CD4-positive, alpha-beta memory T cell (primary cell): ENCODE results near the gene MCTP2. TPM values are rescaled to one million over a fixed set of nuclear protein-coding genes. Genes with fewer than 3 reads are reported as not detected.
A peak's percentile ranks its signal among the peaks of the same experiment; 100 is the strongest.

ENCODE experiments used
- CTCF ChIA-PET: fragments of 350-600 bp; sonication (Branson Sonifier 250); formaldehyde crosslinking; loops from one replicate; lab custom pipeline; 2021; ENCODE audit warnings: inconsistent platforms; ENCODE audit not compliant: partially characterized antibody; lab: Charles Lee
- POLR2A ChIA-PET: fragments of 350-600 bp; sonication (Branson Sonifier 250); formaldehyde crosslinking; loops from one replicate; lab custom pipeline; 2021; ENCODE audit not compliant: partially characterized antibody; lab: Charles Lee
- DNase-seq, 5 donors: peaks; one replicate each; pipeline versions ENCODE4 v3.0.0 to v3.0.0-alpha.2; 2020 to 2022; ENCODE audit warnings: mixed read lengths in 1 of 5
- H3K27ac ChIP-seq: one replicate; pipeline ENCODE4 v1.7.0; 2013; ENCODE audit warnings: low read depth, low read length
- H3K27me3 ChIP-seq: 2 replicates; pipeline ENCODE4 v1.7.0; 2013; ENCODE audit warnings: mild to moderate bottlenecking, low read length, moderate library complexity; ENCODE audit not compliant: insufficient read depth
- H3K36me3 ChIP-seq: 2 replicates; pipeline ENCODE4 v1.7.0; 2013; ENCODE audit warnings: mild to moderate bottlenecking, low read length, moderate library complexity; ENCODE audit not compliant: insufficient read depth
- H3K4me1 ChIP-seq: 2 replicates; pipeline ENCODE4 v1.7.0; 2013; ENCODE audit warnings: mild to moderate bottlenecking, low read length, moderate library complexity; ENCODE audit not compliant: insufficient read depth
- H3K4me3 ChIP-seq, 2 donors: one replicate each; pipeline ENCODE4 v1.7.0; 2013; ENCODE audit warnings: low read length in 2 of 2, mild to moderate bottlenecking in 1 of 2
- H3K9me3 ChIP-seq, 2 donors: one replicate each; pipeline ENCODE4 v1.7.0; 2013; ENCODE audit warnings: low read length in 2 of 2, control low read depth in 1 of 2; ENCODE audit not compliant: control insufficient read depth in 1 of 2
- H3K27ac Mint-ChIP-seq, 7 donors: one replicate each; pipeline ENCODE4 v1.8.0; 2020 to 2021; ENCODE audit warnings: mixed read lengths in 7 of 7, mild to moderate bottlenecking in 6 of 7, inconsistent platforms in 3 of 7, moderate library complexity in 3 of 7
- H3K27me3 Mint-ChIP-seq, 2 donors: one replicate each; pipeline ENCODE4 v1.8.0; 2020 to 2021; ENCODE audit warnings: mixed read lengths in 2 of 2
- H3K36me3 Mint-ChIP-seq, 2 donors: one replicate each; pipeline ENCODE4 v1.8.0; 2020 to 2021; ENCODE audit warnings: mixed read lengths in 2 of 2, inconsistent platforms in 1 of 2, mild to moderate bottlenecking in 1 of 2
- H3K4me1 Mint-ChIP-seq, 4 donors: one replicate each; pipeline ENCODE4 v1.8.0; 2020 to 2021; ENCODE audit warnings: mixed read lengths in 4 of 4, mild to moderate bottlenecking in 1 of 4
- H3K4me3 Mint-ChIP-seq, 8 donors: one replicate each; pipeline ENCODE4 v1.8.0; 2020 to 2021; ENCODE audit warnings: mixed read lengths in 8 of 8, mild to moderate bottlenecking in 7 of 8, moderate library complexity in 6 of 8, inconsistent platforms in 3 of 8
- H3K9me3 Mint-ChIP-seq, 8 donors: one replicate each; pipeline ENCODE4 v1.8.0; 2020 to 2021; ENCODE audit warnings: mixed read lengths in 8 of 8, mild to moderate bottlenecking in 5 of 8, inconsistent platforms in 3 of 8, moderate library complexity in 1 of 8
- intact Hi-C: fragments of 100-400 bp; cut with micrococcal nuclease; formaldehyde crosslinking; loops from one replicate; pipeline ENCODE4 v1.15.1; 2023
- polyA plus RNA-seq, 2 donors: library from polyadenylated mRNA; unstranded; fragments of 300-500 nt; fragmentation: Illumina TruSeq; gene quantifications; one replicate each; pipeline ENCODE4 v1.2.3, GENCODE V29; 2021
- total RNA-seq, 2 experiments: library from RNA; stranded (reverse); gene quantifications; one replicate each; pipeline ENCODE4 v1.2.3, GENCODE V29; 2021

The MCTP2 gene
- total and polyA plus RNA-seq, 4 experiments from 2014 or later = 2.0 to 19.6 (median 11.8) TPM

DNA sequence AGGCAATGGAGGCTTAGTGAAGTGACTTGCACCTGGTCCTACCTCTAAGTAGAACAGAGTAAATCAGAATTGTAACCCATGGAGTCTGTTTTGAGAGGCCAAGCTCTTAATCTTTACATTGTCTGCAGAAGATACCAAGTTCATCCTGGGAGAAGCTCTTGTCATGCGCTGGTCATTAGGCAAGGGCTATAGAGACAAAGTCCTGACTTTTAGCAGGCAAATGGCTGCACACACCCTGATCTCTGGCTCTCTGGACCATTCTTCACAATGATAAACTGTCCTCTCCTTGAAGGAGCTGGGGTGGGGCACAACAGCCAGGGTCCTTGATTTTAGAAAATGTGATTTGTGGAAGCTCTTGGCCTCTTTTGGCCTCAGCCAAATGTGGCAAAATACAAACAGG, 65.4 kb downstream of the MCTP2 start:
- intact Hi-C loops = no loop called here
- no peaks in the 10 kb centered on the region for H3K9me3 ChIP-seq
- Mint-ChIP-seq H3K27ac (peak overlapping the region in 1 of 7 donors; percentile 23), H3K4me3 (peak overlapping the region in 1 of 8 donors; percentile 27), H3K9me3 (no peaks in the 10 kb centered on the region), H3K27me3 (no peaks in the 10 kb centered on the region), H3K36me3 (peaks cover 7 to 15% of the 10 kb centered on the region in 2 donors), H3K4me1 (peaks cover 15 to 39% (median 26%) of the 10 kb centered on the region in 4 donors)
- no peaks in the 10 kb centered on the region for H3K36me3 ChIP-seq
- no peaks in the 10 kb centered on the region for H3K4me1 ChIP-seq
- POLR2A ChIA-PET = no interaction called here
- H3K27me3 ChIP-seq = no peaks in the 10 kb centered on the region
- no peak overlapping the region for H3K4me3 ChIP-seq
- CTCF ChIA-PET = no interaction called here
- no peak for DNase-seq
- H3K27ac ChIP-seq = no peak overlapping the region

- no peak for DNase-seq
- Histone ChIP-seq H3K36me3 (no peaks in the 10 kb centered on the region), H3K27me3 (no peaks in the 10 kb centered on the region), H3K9me3 (no peaks in the 10 kb centered on the region), H3K27ac (no peak overlapping the region), H3K4me1 (no peaks in the 10 kb centered on the region), H3K4me3 (no peak overlapping the region)
- POLR2A ChIA-PET = no interaction called here
- Mint-ChIP-seq H3K36me3 (peaks cover 15 to 23% of the 10 kb centered on the region in 2 donors), H3K4me3 (peak overlapping the region in 1 of 8 donors; percentile 2), H3K27me3 (no peaks in the 10 kb centered on the region), H3K4me1 (peaks cover 15 to 35% (median 25%) of the 10 kb centered on the region in 4 donors), H3K27ac (peak overlapping the region in 3 of 7 donors; percentile 10 to 71 (median 19)), H3K9me3 (peaks cover 0 to 4% (median 0%) of the 10 kb centered on the region in 8 donors)
- CTCF ChIA-PET = no interaction called here
- intact Hi-C loops = no loop called here
Measured at GRCh38 chr15:94297558-94297957, 66.2 kb downstream of the MCTP2 start.

GRCh38 chr15:94298364-94298763, 67.0 kb downstream of the MCTP2 start:
- CTCF ChIA-PET = no interaction called here
- H3K4me1 Mint-ChIP-seq = peaks cover 15 to 32% (median 25%) of the 10 kb centered on the region in 4 donors
- intact Hi-C loops = no loop called here
- H3K27ac ChIP-seq = no peak overlapping the region
- POLR2A ChIA-PET = no interaction called here
- no peaks in the 10 kb centered on the region for H3K27me3 Mint-ChIP-seq
- H3K36me3 ChIP-seq = no peaks in the 10 kb centered on the region
- H3K27me3 ChIP-seq = no peaks in the 10 kb centered on the region
- no peak overlapping the region for H3K4me3 Mint-ChIP-seq
- no peaks in the 10 kb centered on the region for H3K9me3 ChIP-seq
- peaks cover 0 to 4% (median 0%) of the 10 kb centered on the region in 8 donors for H3K9me3 Mint-ChIP-seq
- no peak overlapping the region for H3K27ac Mint-ChIP-seq
- no peak for DNase-seq
- H3K36me3 Mint-ChIP-seq = peaks cover 21 to 29% of the 10 kb centered on the region in 2 donors
- H3K4me3 ChIP-seq = no peak overlapping the region
- H3K4me1 ChIP-seq = no peaks in the 10 kb centered on the region

- Histone ChIP-seq H3K27ac (no peak overlapping the region), H3K36me3 (no peaks in the 10 kb centered on the region), H3K4me1 (peaks cover 6% of the 10 kb centered on the region), H3K9me3 (no peaks in the 10 kb centered on the region), H3K27me3 (no peaks in the 10 kb centered on the region), H3K4me3 (no peak overlapping the region)
- POLR2A ChIA-PET = no interaction called here
- Mint-ChIP-seq H3K27ac (no peak overlapping the region), H3K36me3 (peaks cover 35 to 48% of the 10 kb centered on the region in 2 donors), H3K4me1 (peaks cover 21 to 38% (median 29%) of the 10 kb centered on the region in 4 donors), H3K27me3 (no peaks in the 10 kb centered on the region), H3K9me3 (peaks cover 0 to 4% (median 0%) of the 10 kb centered on the region in 8 donors), H3K4me3 (no peak overlapping the region)
- DNase-seq = no peak
- intact Hi-C loops = no loop called here
- CTCF ChIA-PET = interaction anchor here (2.0 kb wide), 1 partner anchor 24 kb away, joined by 4 read pairs; no protein-coding TSS in a partner anchor
Measured at GRCh38 chr15:94300612-94301011, 69.3 kb downstream of the MCTP2 start.

- intact Hi-C loops = no loop called here
- peak overlapping the region in 3 of 7 donors; percentile 43 to 53 (median 48) for H3K27ac Mint-ChIP-seq
- peak overlapping the region in 2 of 8 donors; percentile 35 to 36 for H3K4me3 Mint-ChIP-seq
- peaks cover 41 to 52% of the 10 kb centered on the region in 2 donors for H3K36me3 Mint-ChIP-seq
- Histone ChIP-seq H3K4me1 (peaks cover 7% of the 10 kb centered on the region), H3K4me3 (no peak overlapping the region), H3K9me3 (no peaks in the 10 kb centered on the region), H3K36me3 (no peaks in the 10 kb centered on the region), H3K27me3 (no peaks in the 10 kb centered on the region), H3K27ac (no peak overlapping the region)
- POLR2A ChIA-PET = interaction anchor here (1.3 kb wide), 1 partner anchor 74 kb away, joined by 4 read pairs; the partner anchor contains the start of gene MCTP2
- CTCF ChIA-PET = interaction anchor here (1.0 to 1.9 kb wide), 2 partner anchors 18 to 140 kb away, joined by 5 to 8 read pairs; no protein-coding TSS in a partner anchor
- no peaks in the 10 kb centered on the region for H3K27me3 Mint-ChIP-seq
- peaks cover 18 to 35% (median 25%) of the 10 kb centered on the region in 4 donors for H3K4me1 Mint-ChIP-seq
- DNase-seq = peak in 1 of 5 donors; percentile 4
- peaks cover 0 to 4% (median 0%) of the 10 kb centered on the region in 8 donors for H3K9me3 Mint-ChIP-seq
Measured at GRCh38 chr15:94305133-94305532, 73.8 kb downstream of the MCTP2 start.

DNA sequence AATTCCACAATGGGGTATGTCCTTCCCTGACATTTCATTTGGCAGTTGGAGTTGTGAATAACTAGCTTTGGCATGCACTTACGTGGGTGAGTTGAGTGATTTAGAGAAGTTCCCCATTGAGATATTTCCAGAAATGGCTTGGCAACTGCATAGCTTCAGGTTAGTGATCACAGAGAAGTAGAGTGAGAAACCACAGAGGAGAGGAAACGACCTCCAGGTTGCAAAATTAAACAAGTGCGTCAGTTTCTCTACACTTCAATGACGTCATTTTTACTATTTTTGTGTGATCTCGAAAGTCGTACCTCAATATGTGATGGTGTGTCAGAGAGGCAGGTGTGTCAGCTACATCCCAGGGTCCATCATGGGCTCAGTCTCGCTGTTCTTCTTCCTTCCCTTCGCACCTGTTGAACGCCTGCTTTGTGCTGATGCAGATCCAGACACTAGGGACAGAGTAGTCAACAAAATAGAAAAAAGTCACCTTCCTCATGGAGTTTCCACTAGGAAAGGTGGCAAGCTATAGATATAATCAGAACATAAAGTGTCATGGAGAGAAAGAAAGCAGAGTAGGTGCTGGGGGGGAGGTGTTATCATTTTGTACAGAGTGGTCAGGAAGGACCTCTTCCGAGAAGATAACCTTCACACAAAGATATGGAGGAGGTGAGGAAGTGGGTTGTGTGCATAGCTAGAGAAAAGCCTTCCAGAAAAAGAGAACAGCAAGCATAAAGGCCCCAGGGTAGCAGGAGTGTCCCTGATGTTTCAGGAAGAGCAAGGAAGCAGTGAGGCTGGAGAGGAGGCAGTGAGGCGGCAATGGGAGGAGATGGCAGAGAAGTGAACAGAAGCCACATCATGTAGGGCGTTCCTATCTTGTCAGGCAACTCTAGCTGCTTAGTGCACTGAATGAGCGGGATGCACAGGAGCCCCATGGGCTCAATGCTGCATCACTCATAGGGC, 75.6 kb downstream of the MCTP2 start:
- no peaks in the 10 kb centered on the region for H3K27me3 Mint-ChIP-seq
- no peaks in the 10 kb centered on the region for H3K36me3 ChIP-seq
- peaks cover 18 to 35% (median 25%) of the 10 kb centered on the region in 4 donors for H3K4me1 Mint-ChIP-seq
- DNase-seq = peak in 3 of 5 donors; percentile 11 to 28 (median 15)
- intact Hi-C loops = no loop called here
- H3K4me3 Mint-ChIP-seq = peak overlapping the region in 1 of 8 donors; percentile 35
- H3K9me3 Mint-ChIP-seq = peaks cover 0 to 3% (median 0%) of the 10 kb centered on the region in 8 donors
- H3K27ac ChIP-seq = no peak overlapping the region
- ChIA-PET CTCF (interaction anchor here (0.6 to 1.9 kb wide), 4 partner anchors 13 to 1220 kb away, joined by 3 to 8 read pairs (median 4); no protein-coding TSS in a partner anchor), POLR2A (interaction anchor here (0.7 to 1.2 kb wide), 2 partner anchors 19 to 77 kb away, joined by 3 to 4 read pairs; no protein-coding TSS in a partner anchor)
- peaks cover 32 to 41% of the 10 kb centered on the region in 2 donors for H3K36me3 Mint-ChIP-seq
- H3K27me3 ChIP-seq = no peaks in the 10 kb centered on the region
- H3K4me1 ChIP-seq = peaks cover 7% of the 10 kb centered on the region
- peak overlapping the region in 6 of 7 donors; percentile 4 to 81 (median 32) for H3K27ac Mint-ChIP-seq
- H3K4me3 ChIP-seq = no peak overlapping the region
- H3K9me3 ChIP-seq = no peaks in the 10 kb centered on the region

DNA sequence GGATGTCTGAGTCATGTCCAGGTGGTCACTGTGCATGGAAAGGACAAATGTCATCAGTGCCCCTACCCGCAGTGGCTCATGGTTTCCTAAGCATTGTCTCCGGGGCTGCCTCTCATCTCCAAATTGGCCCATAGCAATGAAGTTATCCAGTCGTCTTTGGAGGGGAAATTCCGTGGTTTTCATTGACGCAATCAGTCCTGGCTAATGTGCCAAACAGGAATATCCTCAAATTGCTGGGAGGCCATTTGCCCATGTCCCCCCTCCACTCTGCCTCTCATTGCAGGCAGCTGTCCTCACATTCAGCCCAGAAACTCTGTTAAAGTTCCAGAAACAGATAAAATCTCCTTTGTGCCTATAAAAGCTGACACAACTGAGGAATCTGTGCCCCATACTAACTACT, 81.6 kb downstream of the MCTP2 start:
- no peaks in the 10 kb centered on the region for H3K9me3 ChIP-seq
- H3K4me1 ChIP-seq = no peaks in the 10 kb centered on the region
- no peaks in the 10 kb centered on the region for H3K4me1 Mint-ChIP-seq
- H3K4me3 Mint-ChIP-seq = no peak overlapping the region
- DNase-seq = no peak
- no peak overlapping the region for H3K27ac ChIP-seq
- peak overlapping the region in 1 of 7 donors; percentile 12 for H3K27ac Mint-ChIP-seq
- intact Hi-C loops = no loop called here
- H3K36me3 ChIP-seq = no peaks in the 10 kb centered on the region
- POLR2A ChIA-PET = no interaction called here
- H3K4me3 ChIP-seq = no peak overlapping the region
- no peaks in the 10 kb centered on the region for H3K9me3 Mint-ChIP-seq
- H3K27me3 ChIP-seq = no peaks in the 10 kb centered on the region
- CTCF ChIA-PET = interaction anchor here (2.8 kb wide), 1 partner anchor 10 kb away, joined by 14 read pairs; no protein-coding TSS in a partner anchor
- H3K36me3 Mint-ChIP-seq = peaks cover 0 to 22% of the 10 kb centered on the region in 2 donors
- H3K27me3 Mint-ChIP-seq = no peaks in the 10 kb centered on the region
